Measurements from ENCODE around the gene MYO18A.
"Not testable (repeated sequence)": the region's sequence is repeated elsewhere in the genome, so short reads cannot be mapped to it uniquely, and the experiment has no call there.

MYO18A gene

GRCh38 chr17:29180034-29180787, at the start of gene MYO18A:
Gene MYO18A (minus strand): TSS chr17:29180398. CDS start chr17:29166940, 13,458 bp downstream.
- peak; percentile 27 for DNase-seq

- DNase-seq, result no peak
These were observed 45.2 kb upstream of the MYO18A start for GRCh38 chr17:29225396-29225795.

- DNase-seq, result not testable (repeated sequence)
These were observed 41.1 kb upstream of the MYO18A start for GRCh38 chr17:29221338-29221737.

GRCh38 chr17:29219378-29220047, 39.3 kb upstream of the MYO18A start:
- DNase-seq, result peak; percentile 23

- no peak for DNase-seq
These were observed 36.7 kb upstream of the MYO18A start for GRCh38 chr17:29216856-29217255.

- DNase-seq, result no peak
These were observed 36.0 kb upstream of the MYO18A start for GRCh38 chr17:29216181-29216580.

- DNase-seq, result no peak
These were observed 35.5 kb upstream of the MYO18A start for GRCh38 chr17:29215717-29216116.

- no peak for DNase-seq
These were observed 35.0 kb upstream of the MYO18A start for GRCh38 chr17:29215174-29215573.

- DNase-seq, result no peak
These were observed 34.3 kb upstream of the MYO18A start for GRCh38 chr17:29214215-29215146.

GRCh38 chr17:29212681-29213121, 32.5 kb upstream of the MYO18A start:
- DNase-seq, result no peak

- DNase-seq, result no peak
These were observed 32.0 kb upstream of the MYO18A start for GRCh38 chr17:29212094-29212631.

GRCh38 chr17:29210879-29211278, 30.7 kb upstream of the MYO18A start:
- no peak for DNase-seq

- no peak for DNase-seq
These were observed 28.9 kb upstream of the MYO18A start for GRCh38 chr17:29209073-29209472.

GRCh38 chr17:29207975-29208374, 27.8 kb upstream of the MYO18A start:
- DNase-seq, result no peak

GRCh38 chr17:29205047-29205446, 24.8 kb upstream of the MYO18A start:
- DNase-seq, result no peak

GRCh38 chr17:29204068-29204804, 24.0 kb upstream of the MYO18A start:
- not testable (repeated sequence) for DNase-seq

- DNase-seq, result no peak
These were observed 17.5 kb upstream of the MYO18A start for GRCh38 chr17:29197516-29198272.

GRCh38 chr17:29196769-29197515, 16.7 kb upstream of the MYO18A start:
- no peak for DNase-seq

GRCh38 chr17:29195465-29196081, 15.4 kb upstream of the MYO18A start:
- DNase-seq, result no peak

GRCh38 chr17:29194669-29195068, 14.5 kb upstream of the MYO18A start:
- DNase-seq, result no peak

Data from GOT3 (cell line).